GM12873 (cell line): ENCODE results near the gene PLEKHA1.

Experiments used
- CTCF ChIP-seq: IDR thresholded peaks from 2 replicates; pipeline ENCODE4 v1.5.1; 2012; ENCODE audit warnings: low read depth, mild to moderate bottlenecking, moderate library complexity, low read length, control low read depth; ENCODE audit not compliant: insufficient read depth; ENCODE audit errors: missing control alignments

The PLEKHA1 gene

GRCh38 chr10:122331100-122331499 is 43.4 kb upstream of the PLEKHA1 start:
- no peak for TF ChIP-seq CTCF

- TF ChIP-seq CTCF = no peak
These were observed 42.7 kb upstream of the PLEKHA1 start for GRCh38 chr10:122331615-122332446.

GRCh38 chr10:122333037-122333436 is 41.5 kb upstream of the PLEKHA1 start:
- TF ChIP-seq CTCF = no peak

- TF ChIP-seq CTCF = no peak
These were observed 38.2 kb upstream of the PLEKHA1 start for GRCh38 chr10:122336332-122336731.

GRCh38 chr10:122336961-122337360 is 37.5 kb upstream of the PLEKHA1 start:
- no peak for TF ChIP-seq CTCF

GRCh38 chr10:122338609-122339441 is 35.7 kb upstream of the PLEKHA1 start:
- no peak for TF ChIP-seq CTCF

GRCh38 chr10:122341141-122341810 is 33.2 kb upstream of the PLEKHA1 start:
- TF ChIP-seq CTCF = no peak
